GM18873 (cell line): Measurements from ENCODE around the gene PRSS8.
"Not testable (repeated sequence)": the region's sequence is repeated elsewhere in the genome, so short reads cannot be mapped to it uniquely, and the experiment has no call there.

ENCODE experiments used
- ATAC-seq: cut with Tn5 transposase; IDR thresholded peaks from one replicate; pipeline ENCODE4 v1.9.1; 2021; ENCODE audit warnings: mild to moderate bottlenecking, moderate library complexity, moderate number of reproducible peaks; ENCODE audit not compliant: unreplicated experiment, low FRiP score

The PRSS8 gene

GRCh38 chr16:31108035-31108793 is 27.3 kb downstream of the PRSS8 start, which contains the start of gene BCKDK:
Gene BCKDK (plus strand): TSS chr16:31108386. CDS start chr16:31109224, 838 bp downstream.
- no peak for ATAC-seq

- peak; percentile 54 for ATAC-seq
These were observed 28.1 kb downstream of the PRSS8 start for GRCh38 chr16:31107465-31107867.

DNA sequence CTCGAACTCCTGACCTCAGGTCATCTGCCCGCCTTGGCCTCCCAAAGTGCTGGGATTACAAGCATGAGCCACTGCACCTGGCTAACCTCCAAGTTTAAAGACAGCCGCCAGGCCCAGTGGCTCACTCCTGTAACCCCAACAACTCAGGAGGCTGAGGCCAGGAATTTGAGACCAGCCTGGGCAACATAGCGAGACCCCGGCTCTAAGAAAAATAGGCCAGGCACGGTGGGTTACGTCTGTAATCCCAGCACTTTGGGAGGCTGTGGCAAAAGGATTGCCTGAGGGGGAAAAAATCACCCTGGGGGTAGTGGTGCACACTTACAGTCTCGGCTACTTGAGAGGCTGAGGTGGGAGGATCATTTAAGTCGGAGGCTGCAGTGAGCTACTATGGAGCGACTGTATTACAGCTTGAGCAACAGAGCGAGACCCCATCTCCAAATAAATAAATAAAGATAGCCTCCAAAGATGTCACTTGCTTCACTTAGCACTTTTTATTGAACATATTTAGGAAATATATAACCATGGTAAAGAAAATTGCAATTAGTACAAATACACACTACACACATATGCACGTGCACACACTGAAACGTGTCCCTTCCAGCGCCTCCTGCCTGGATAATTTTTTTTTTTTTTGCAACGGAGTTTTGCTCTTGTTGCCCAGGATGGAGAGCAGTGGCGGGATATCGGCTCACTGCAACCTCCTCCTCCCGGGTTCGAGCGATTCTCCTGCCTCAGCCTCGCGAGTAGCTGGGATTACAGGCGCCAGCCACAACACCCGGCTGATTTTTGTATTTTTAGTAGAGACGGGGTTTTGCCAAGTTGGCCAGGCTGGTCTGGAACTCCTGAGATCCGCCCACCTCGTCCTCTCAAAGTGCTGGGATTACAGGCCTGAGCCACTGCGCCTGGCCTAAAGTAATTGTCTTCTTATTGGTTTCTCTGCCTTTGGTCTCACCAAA is 28.7 kb downstream of the PRSS8 start:
- ATAC-seq = no peak

DNA sequence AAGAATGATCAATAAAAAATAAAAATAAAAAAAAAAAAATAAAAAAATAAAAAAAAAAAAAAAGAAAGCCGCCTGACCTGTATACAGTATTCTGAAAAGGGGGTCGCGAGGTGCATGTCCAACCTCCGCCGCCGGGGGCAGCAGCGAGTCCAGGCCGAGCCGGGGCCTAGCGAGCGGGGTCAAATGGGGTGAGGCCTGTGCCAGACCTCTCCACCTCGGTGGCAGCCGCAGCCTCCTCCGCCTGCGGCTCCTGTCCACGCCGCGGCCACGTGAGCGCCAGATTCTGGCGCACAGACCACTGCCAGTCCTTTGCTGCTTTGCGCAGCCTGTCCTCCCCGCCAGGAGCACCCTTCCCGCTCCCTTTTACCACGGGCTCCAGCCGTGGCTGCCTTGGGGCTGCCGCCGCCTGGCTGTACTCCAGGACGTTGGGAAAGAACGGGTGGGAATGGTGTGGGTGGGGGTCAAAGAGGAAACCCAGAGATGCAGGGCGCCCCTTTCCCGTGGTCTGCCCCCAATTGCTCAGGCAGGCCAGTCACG is 29.8 kb downstream of the PRSS8 start:
- ATAC-seq = no peak

- ATAC-seq = not testable (repeated sequence)
These were observed 34.5 kb downstream of the PRSS8 start for GRCh38 chr16:31100876-31101641.

DNA sequence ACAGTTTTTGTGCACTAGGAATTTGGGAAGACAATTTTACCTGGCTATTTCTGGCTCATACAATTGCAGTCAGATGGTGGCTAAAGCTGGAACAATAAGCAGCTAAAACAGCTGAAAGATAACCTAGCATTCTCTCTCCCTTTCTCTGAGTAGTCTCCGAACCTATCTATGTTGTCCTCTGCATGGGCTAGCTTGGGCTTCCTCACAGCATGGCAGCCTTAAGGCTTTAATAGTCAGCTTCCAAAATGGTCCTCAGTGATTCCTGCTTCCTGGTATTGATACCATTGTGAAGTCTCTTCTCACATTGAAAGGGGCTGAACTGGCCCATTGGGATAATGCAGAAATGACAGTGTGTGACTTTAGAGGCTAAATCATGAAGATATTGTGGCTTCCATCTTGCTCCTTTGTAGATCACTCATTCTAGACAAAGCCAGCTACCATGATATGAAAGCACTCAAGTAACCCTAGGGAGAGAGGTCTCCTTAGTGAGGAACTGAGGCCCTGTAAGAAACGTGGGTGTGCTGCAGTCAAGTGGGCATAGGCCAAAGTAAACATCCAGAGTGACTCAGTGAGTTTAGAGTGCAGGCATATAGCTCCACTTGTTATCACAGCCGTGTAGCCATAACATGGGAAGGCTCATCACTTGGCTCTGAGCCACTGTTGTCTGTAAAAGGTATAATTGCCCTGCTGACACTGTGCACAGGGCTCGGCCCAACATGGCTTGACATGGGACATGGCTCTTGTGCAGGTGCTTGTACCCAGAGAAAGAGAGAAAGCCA is 35.5 kb downstream of the PRSS8 start:
- ATAC-seq = no peak

- ATAC-seq = peak; percentile 76
These were observed 41.0 kb downstream of the PRSS8 start, which contains the start of gene VKORC1 for GRCh38 chr16:31094424-31095120. Gene VKORC1 (minus strand): TSS chr16:31094797. CDS start chr16:31094729, 68 bp downstream.

GRCh38 chr16:31094088-31094423 is 41.5 kb downstream of the PRSS8 start:
- ATAC-seq = no peak

GRCh38 chr16:31093132-31093703 is 42.3 kb downstream of the PRSS8 start:
- no peak for ATAC-seq

- no peak for ATAC-seq
These were observed 43.2 kb downstream of the PRSS8 start for GRCh38 chr16:31092330-31092729.

DNA sequence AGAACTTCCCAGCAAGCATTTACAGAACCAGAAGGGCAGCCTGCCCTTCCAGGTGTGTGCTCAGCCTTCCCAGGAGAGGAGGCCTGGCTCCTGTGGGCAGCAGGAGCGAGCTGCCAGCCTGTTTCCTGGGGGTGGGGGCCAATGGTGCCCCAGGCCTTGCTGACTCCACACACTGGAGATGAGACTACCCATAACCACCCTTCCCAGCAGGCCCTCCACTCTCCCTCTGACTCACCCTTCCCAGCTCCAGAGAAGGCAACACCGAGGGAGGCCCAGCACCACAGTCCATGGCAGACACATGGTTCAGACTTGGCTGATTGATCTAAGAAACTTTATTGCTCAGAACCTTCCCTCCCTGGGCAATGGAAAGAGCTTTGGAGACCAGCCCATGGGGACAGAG is 45.0 kb downstream of the PRSS8 start:
- ATAC-seq = no peak

- no peak for ATAC-seq
These were observed 46.3 kb downstream of the PRSS8 start for GRCh38 chr16:31089199-31089598.

- ATAC-seq = no peak
These were observed 46.9 kb downstream of the PRSS8 start, which contains the start of gene PRSS53 for GRCh38 chr16:31088459-31089183. Gene PRSS53 (minus strand): TSS chr16:31088943. CDS start chr16:31088809, 134 bp downstream.

- no peak for ATAC-seq
These were observed 47.6 kb downstream of the PRSS8 start for GRCh38 chr16:31087971-31088370.

DNA sequence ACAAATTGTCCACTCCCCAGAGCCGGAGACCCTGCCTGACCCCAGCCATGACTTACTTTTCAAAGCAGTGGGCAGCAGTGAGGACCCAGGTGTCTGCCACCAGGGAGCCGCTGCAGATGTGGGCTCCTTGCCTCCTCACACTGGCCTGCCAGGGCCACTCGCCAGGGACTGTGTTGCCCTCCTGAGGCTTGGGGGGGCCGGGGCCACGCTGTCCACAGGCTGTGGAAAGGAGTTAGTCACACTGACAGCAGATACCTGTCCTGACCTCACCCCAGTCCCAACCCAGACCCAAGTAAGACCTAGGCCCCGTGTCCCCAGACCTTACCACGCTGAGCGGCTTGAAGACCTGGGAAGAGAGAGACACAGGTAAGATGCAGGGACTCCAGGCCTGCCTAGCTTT is 48.0 kb downstream of the PRSS8 start:
- ATAC-seq = no peak

DNA sequence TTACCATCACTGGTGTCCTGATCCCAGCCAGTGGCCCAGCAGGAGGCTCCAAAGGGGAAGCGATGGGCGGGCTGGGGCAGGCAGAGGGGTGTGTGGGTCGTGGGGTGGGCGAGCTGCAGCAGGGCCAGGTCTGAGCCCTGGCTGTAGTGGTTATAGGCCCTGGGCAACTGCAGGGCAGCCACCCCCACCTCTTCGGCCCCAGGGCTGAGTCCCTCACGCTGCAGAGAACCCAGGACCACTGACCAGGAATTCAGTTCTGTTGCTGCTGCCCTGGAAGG is 49.0 kb downstream of the PRSS8 start:
- ATAC-seq = no peak

DNA sequence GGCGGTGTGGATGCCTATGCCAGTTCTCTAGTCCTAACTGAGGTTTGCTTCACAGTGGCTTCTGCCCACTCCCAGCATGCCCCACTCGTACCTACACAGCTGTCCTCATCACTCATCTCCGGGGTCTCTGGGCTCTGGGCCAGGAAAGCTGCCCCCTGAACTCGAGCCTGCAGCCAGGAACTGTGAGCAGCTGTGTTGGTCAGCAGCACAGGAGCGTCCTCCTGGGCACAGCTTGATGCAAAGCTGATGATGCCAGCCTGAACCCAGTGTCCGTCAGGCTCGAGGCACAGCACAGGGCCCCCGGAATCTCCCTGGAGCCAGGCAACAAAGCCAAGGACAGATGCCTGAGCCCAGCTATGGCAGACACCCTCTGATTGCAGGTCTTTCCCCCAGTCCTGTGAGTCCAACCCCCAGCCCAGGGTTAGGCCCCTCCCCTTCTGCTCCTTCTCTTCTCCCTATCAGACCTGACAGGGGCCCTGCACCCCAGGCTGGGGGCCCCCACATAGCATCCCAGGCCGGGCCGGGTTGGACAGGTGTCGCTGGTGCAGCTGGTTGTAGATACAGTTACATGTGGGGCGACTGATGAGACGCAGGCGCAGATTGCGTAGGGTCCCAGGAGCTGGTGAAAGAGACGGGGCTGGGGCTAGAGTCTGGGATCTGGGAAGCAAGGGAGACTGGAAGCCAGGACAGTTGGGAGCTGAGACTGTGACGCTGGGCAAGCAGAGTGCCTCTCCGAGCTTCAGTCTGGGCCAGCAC is 49.5 kb downstream of the PRSS8 start:
- ATAC-seq = no peak
